PC-9 (cell line): Measurements from ENCODE around the gene RALGPS1.

Source experiments
- EZH2 ChIP-seq: fragments of 200-600 bp; sonication (generic); IDR thresholded peaks from 2 replicates; pipeline ENCODE4 v1.8.0; 2017; ENCODE audit warnings: antibody characterized with exemption, low read depth
- TF ChIP-seq, protein P1 (sequence below): fragments of 200-600 bp; sonication (generic); conservative IDR thresholded peaks from 2 replicates; pipeline ENCODE4 v1.6.1; 2017; ENCODE audit warnings: mixed run types, antibody characterized with exemption, mild to moderate bottlenecking, moderate library complexity

DNA sequence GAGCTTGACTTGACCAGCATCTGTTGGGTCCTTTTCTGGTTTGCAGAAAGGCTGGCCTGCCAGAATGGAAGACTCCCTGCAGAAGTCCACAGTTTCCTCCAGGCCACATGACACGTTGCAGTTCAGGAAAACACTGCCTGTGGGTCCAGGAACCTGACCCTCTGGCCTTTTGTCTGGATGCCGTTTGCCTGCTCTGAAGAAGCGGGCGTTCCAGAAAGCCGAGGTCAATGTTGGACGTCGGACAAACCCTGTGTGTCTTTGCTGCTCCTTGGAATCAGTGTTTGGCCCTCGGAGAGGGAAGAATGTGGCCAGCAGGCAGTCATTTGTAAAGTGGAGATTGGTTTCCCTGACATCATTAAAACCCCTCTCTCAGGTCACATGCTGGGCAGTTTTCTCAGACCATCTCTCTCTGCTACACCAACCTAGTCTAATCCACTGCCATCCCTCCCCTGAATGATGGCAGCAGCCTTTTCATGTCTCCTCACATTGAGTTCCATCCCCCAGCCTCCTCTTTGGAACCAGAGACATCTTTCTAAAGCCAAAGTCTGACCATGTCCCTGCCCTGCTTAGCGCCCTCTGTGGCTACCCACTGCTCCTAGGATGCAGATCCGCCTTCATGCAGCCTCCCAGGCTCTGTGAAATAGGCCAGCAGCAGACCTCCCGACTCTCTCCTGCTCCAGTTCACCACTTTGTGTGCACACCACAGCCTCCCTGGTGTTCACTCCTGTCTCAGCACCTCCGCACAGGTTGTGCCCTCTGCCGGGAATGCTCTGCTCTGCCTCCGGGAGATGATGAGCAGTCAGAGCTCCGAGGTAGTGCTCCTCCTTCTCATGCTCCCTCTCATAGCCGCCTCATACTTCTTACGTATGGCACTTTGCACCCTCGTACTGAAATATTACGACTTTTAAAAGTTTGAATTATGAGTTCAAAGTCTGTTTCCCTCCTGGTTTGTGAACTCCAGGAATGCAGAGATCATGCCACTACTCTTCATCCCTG, 75.6 kb downstream of the RALGPS1 start:
- TF ChIP-seq, protein P1, sequence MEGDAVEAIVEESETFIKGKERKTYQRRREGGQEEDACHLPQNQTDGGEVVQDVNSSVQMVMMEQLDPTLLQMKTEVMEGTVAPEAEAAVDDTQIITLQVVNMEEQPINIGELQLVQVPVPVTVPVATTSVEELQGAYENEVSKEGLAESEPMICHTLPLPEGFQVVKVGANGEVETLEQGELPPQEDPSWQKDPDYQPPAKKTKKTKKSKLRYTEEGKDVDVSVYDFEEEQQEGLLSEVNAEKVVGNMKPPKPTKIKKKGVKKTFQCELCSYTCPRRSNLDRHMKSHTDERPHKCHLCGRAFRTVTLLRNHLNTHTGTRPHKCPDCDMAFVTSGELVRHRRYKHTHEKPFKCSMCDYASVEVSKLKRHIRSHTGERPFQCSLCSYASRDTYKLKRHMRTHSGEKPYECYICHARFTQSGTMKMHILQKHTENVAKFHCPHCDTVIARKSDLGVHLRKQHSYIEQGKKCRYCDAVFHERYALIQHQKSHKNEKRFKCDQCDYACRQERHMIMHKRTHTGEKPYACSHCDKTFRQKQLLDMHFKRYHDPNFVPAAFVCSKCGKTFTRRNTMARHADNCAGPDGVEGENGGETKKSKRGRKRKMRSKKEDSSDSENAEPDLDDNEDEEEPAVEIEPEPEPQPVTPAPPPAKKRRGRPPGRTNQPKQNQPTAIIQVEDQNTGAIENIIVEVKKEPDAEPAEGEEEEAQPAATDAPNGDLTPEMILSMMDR, result no peak
- no peak for TF ChIP-seq EZH2
